DOHH2 (cell line): ENCODE measurements around the gene TP53AIP1.

Experiments used
- H3F3A ChIP-seq: fragments of 200-600 bp; sonication (generic), shearing (Covaris generic); 2 replicates; pipeline ENCODE4 v1.6.0; 2016; ENCODE audit warnings: antibody characterized with exemption, mild to moderate bottlenecking; ENCODE audit not compliant: control insufficient read depth, insufficient read depth
- H3K27ac ChIP-seq: fragments of 200-600 bp; sonication (generic); 2 replicates; pipeline ENCODE4 v1.5.1; 2014; ENCODE audit warnings: low read depth, mild to moderate bottlenecking, low read length, moderate library complexity
- H3K27me3 ChIP-seq: fragments of 200-600 bp; sonication (generic); 2 replicates; pipeline ENCODE4 v1.6.1; 2014; ENCODE audit warnings: mild to moderate bottlenecking, low read length, mixed read lengths; ENCODE audit not compliant: control insufficient read depth
- H3K36me3 ChIP-seq: fragments of 200-600 bp; sonication (generic); 2 replicates; pipeline ENCODE4 v1.6.1; 2014; ENCODE audit warnings: mild to moderate bottlenecking, low read length, moderate library complexity, mixed read lengths; ENCODE audit not compliant: control insufficient read depth
- H3K4me1 ChIP-seq: fragments of 200-600 bp; sonication (generic); 2 replicates; pipeline ENCODE4 v1.6.1; 2014; ENCODE audit warnings: mild to moderate bottlenecking, low read length, mixed read lengths; ENCODE audit not compliant: control insufficient read depth
- H3K4me2 ChIP-seq: fragments of 200-600 bp; sonication (generic); 2 replicates; pipeline ENCODE4 v1.6.0; 2014; ENCODE audit warnings: mild to moderate bottlenecking, low read length, moderate library complexity
- H3K4me3 ChIP-seq: fragments of 200-600 bp; sonication (generic); 2 replicates; pipeline ENCODE4 v1.5.1; 2014; ENCODE audit warnings: mild to moderate bottlenecking, low read length, mixed read lengths
- H3K79me2 ChIP-seq: fragments of 200-600 bp; sonication (generic); 2 replicates; pipeline ENCODE4 v1.6.1; 2014; ENCODE audit warnings: mild to moderate bottlenecking, low read length, mixed read lengths; ENCODE audit not compliant: control insufficient read depth
- H3K9me2 ChIP-seq: fragments of 200-600 bp; sonication (generic); replicated peaks from 2 replicates; pipeline ENCODE4 v1.6.1; 2014; ENCODE audit warnings: mild to moderate bottlenecking, low read length, mixed read lengths; ENCODE audit not compliant: control insufficient read depth
- H3K9me3 ChIP-seq: fragments of 200-600 bp; sonication (generic); 2 replicates; pipeline ENCODE4 v1.6.1; 2014; ENCODE audit warnings: antibody characterized with exemption, low read length, mixed read lengths; ENCODE audit not compliant: control insufficient read depth, insufficient read depth
- H4K20me1 ChIP-seq: fragments of 200-600 bp; sonication (generic); 2 replicates; pipeline ENCODE4 v1.6.0; 2014; ENCODE audit warnings: low read depth, mild to moderate bottlenecking, antibody characterized with exemption, low read length, moderate library complexity; ENCODE audit not compliant: control insufficient read depth, insufficient read depth
- CTCF ChIP-seq: fragments of 200-600 bp; sonication (generic); IDR thresholded peaks from one replicate; pipeline ENCODE4 v1.5.1; 2014; ENCODE audit warnings: antibody characterized with exemption, mild to moderate bottlenecking, low read depth, low read length; ENCODE audit not compliant: poor library complexity, severe bottlenecking
- EZH2phosphoT487 ChIP-seq: fragments of 200-600 bp; sonication (generic); IDR thresholded peaks from 2 replicates; pipeline ENCODE4 v1.6.1; 2017; ENCODE audit warnings: borderline replicate concordance, mild to moderate bottlenecking, antibody characterized with exemption, low read length, moderate library complexity, mixed read lengths

TP53AIP1 gene

GRCh38 chr11:128968916-128969315 is 26.2 kb upstream of the TP53AIP1 start:
- Histone ChIP-seq H3K79me2 (no peaks in the 10 kb centered on the region), H3K4me3 (no peak overlapping the region), H4K20me1 (no peaks in the 10 kb centered on the region), H3K27ac (no peak overlapping the region), H3K9me3 (no peaks in the 10 kb centered on the region), H3F3A (no peaks in the 10 kb centered on the region), H3K36me3 (no peaks in the 10 kb centered on the region), H3K27me3 (peaks cover 16% of the 10 kb centered on the region), H3K4me2 (no peak overlapping the region), H3K4me1 (no peaks in the 10 kb centered on the region), H3K9me2 (no peaks in the 10 kb centered on the region)
- TF ChIP-seq CTCF (no peak), EZH2phosphoT487 (no peak)

- TF ChIP-seq CTCF (no peak), EZH2phosphoT487 (no peak)
- Histone ChIP-seq H3K27me3 (peaks cover 22% of the 10 kb centered on the region), H3F3A (no peaks in the 10 kb centered on the region), H3K4me3 (no peak overlapping the region), H3K9me3 (no peaks in the 10 kb centered on the region), H3K4me2 (no peak overlapping the region), H3K4me1 (no peaks in the 10 kb centered on the region), H4K20me1 (no peaks in the 10 kb centered on the region), H3K27ac (no peak overlapping the region), H3K36me3 (no peaks in the 10 kb centered on the region), H3K9me2 (no peaks in the 10 kb centered on the region), H3K79me2 (no peaks in the 10 kb centered on the region)
These were observed 24.9 kb upstream of the TP53AIP1 start for GRCh38 chr11:128967578-128967977.

- H3K4me2 ChIP-seq: no peak overlapping the region
- H3K4me1 ChIP-seq: no peaks in the 10 kb centered on the region
- H3K27ac ChIP-seq: no peak overlapping the region
- H4K20me1 ChIP-seq: no peaks in the 10 kb centered on the region
- H3K4me3 ChIP-seq: no peak overlapping the region
- H3K9me2 ChIP-seq: no peaks in the 10 kb centered on the region
- no peaks in the 10 kb centered on the region for H3K79me2 ChIP-seq
- H3K27me3 ChIP-seq: peaks cover 34% of the 10 kb centered on the region
- H3K36me3 ChIP-seq: no peaks in the 10 kb centered on the region
- no peak for TF ChIP-seq CTCF
- TF ChIP-seq EZH2phosphoT487: no peak
- no peaks in the 10 kb centered on the region for H3F3A ChIP-seq
- H3K9me3 ChIP-seq: no peaks in the 10 kb centered on the region
These were observed 22.8 kb upstream of the TP53AIP1 start for GRCh38 chr11:128965485-128965884.

- TF ChIP-seq EZH2phosphoT487 (no peak), CTCF (no peak)
- H3K4me3 ChIP-seq: no peak overlapping the region
- no peaks in the 10 kb centered on the region for H3F3A ChIP-seq
- no peaks in the 10 kb centered on the region for H3K9me3 ChIP-seq
- H4K20me1 ChIP-seq: no peaks in the 10 kb centered on the region
- H3K27me3 ChIP-seq: peaks cover 40% of the 10 kb centered on the region
- H3K4me2 ChIP-seq: no peak overlapping the region
- H3K9me2 ChIP-seq: no peaks in the 10 kb centered on the region
- H3K79me2 ChIP-seq: no peaks in the 10 kb centered on the region
- no peaks in the 10 kb centered on the region for H3K4me1 ChIP-seq
- no peaks in the 10 kb centered on the region for H3K36me3 ChIP-seq
- H3K27ac ChIP-seq: no peak overlapping the region
These were observed 21.8 kb upstream of the TP53AIP1 start for GRCh38 chr11:128964463-128964930.
